Smooth muscle cell (in vitro differentiated cells): ENCODE data around the gene OR2T35. TPM values are rescaled to one million over a fixed set of nuclear protein-coding genes. Genes with fewer than 3 reads are reported as not detected.

ENCODE experiments used
- DNase-seq: peaks from one replicate; lab custom pipeline; 2025; ENCODE audit not compliant: unreplicated experiment; lab: John Stamatoyannopoulos, UW
- H2AFZ ChIP-seq: fragments of 200-600 bp; sonication (generic); 2 replicates; pipeline ENCODE4 v1.6.0; 2016; ENCODE audit warnings: antibody characterized with exemption, low read depth, mild to moderate bottlenecking
- H3F3A ChIP-seq: fragments of 200-600 bp; sonication (generic); 2 replicates; pipeline ENCODE4 v1.6.0; 2017; ENCODE audit warnings: antibody characterized with exemption, low read depth
- H3K27ac ChIP-seq: fragments of 200-600 bp; sonication (generic); 2 replicates; pipeline ENCODE4 v1.5.1; 2016; ENCODE audit warnings: low read depth, mild to moderate bottlenecking
- H3K27me3 ChIP-seq: fragments of 200-600 bp; sonication (generic); 2 replicates; pipeline ENCODE4 v1.6.1; 2016; ENCODE audit warnings: low read depth, mild to moderate bottlenecking
- H3K36me3 ChIP-seq: fragments of 200-600 bp; sonication (generic); 2 replicates; pipeline ENCODE4 v1.5.1; 2016; ENCODE audit warnings: low read depth
- H3K4me1 ChIP-seq: fragments of 200-600 bp; sonication (generic); 2 replicates; pipeline ENCODE4 v1.5.1; 2016; ENCODE audit warnings: low read depth
- H3K4me2 ChIP-seq: fragments of 200-600 bp; sonication (generic); 2 replicates; pipeline ENCODE4 v1.6.0; 2016; ENCODE audit warnings: mild to moderate bottlenecking
- H3K4me3 ChIP-seq: fragments of 200-600 bp; sonication (generic); 2 replicates; pipeline ENCODE4 v1.5.1; 2016; ENCODE audit warnings: mild to moderate bottlenecking
- H3K79me2 ChIP-seq: fragments of 200-600 bp; sonication (generic); 2 replicates; pipeline ENCODE4 v1.6.0; 2016; ENCODE audit warnings: low read depth, mild to moderate bottlenecking
- H3K9ac ChIP-seq: fragments of 200-600 bp; sonication (generic); 2 replicates; pipeline ENCODE4 v1.6.0; 2016; ENCODE audit warnings: low read depth
- H3K9me3 ChIP-seq: fragments of 200-600 bp; sonication (generic); replicated peaks from 2 replicates; pipeline ENCODE4 v1.5.1; 2016; ENCODE audit warnings: low read depth
- H4K20me1 ChIP-seq: fragments of 200-600 bp; sonication (generic); 2 replicates; pipeline ENCODE4 v1.6.0; 2016; ENCODE audit warnings: low read depth
- CTCF ChIP-seq: fragments of 200-600 bp; sonication (generic); IDR thresholded peaks from 2 replicates; pipeline ENCODE4 v1.5.1; 2017; ENCODE audit warnings: borderline replicate concordance, mild to moderate bottlenecking, antibody characterized with exemption; ENCODE audit not compliant: insufficient read depth, poor library complexity, severe bottlenecking
- WGBS: methylation state at CpG from one replicate; pipeline ENCODE4 v1.1.7; 2016; ENCODE audit warnings: low lambda C conversion rate; 5-methylcytosine and 5-hydroxymethylcytosine counted together
- polyA plus RNA-seq: library from polyadenylated mRNA; unstranded; fragments of >200 nt; fragmentation: Nextera tagmentation; extraction: Ambion mirVana; gene quantifications from 2 replicates; pipeline ENCODE4 v1.2.1, GENCODE V29; 2016
- total RNA-seq: library from RNA; depleted of rRNA; stranded (reverse); fragments of >200 nt; gene quantifications from 2 replicates; pipeline ENCODE4 v1.2.3, GENCODE V29; 2014

The OR2T35 gene
- total and polyA plus RNA-seq, 2 experiments from 2014 or later = not detected

DNA sequence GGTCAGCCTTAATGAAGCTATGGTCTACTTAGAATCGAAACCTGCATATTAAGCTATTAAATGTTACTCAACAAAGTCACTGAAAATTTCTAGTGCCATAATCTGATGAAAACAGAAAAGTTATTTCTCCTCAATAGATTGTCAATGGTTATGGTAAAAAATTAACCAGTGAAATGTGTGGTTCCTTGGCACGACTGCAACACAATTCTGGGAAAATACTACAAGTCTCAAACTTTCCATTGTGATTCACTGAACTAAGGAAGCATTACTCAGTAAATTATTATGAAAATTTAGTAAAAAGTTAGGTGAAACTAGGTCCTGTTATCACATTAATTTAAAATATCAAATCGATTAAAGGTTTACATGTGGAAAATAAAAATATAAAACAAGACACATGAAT, 34.8 kb downstream of the OR2T35 start:
- Histone ChIP-seq H3K36me3 (no peaks in the 10 kb centered on the region), H3K79me2 (no peaks in the 10 kb centered on the region), H3F3A (no peaks in the 10 kb centered on the region), H3K27me3 (no peaks in the 10 kb centered on the region), H3K9me3 (peaks cover 15% of the 10 kb centered on the region), H3K9ac (no peak overlapping the region), H3K4me2 (no peak overlapping the region), H3K4me1 (no peaks in the 10 kb centered on the region), H2AFZ (no peak overlapping the region), H4K20me1 (no peaks in the 10 kb centered on the region), H3K4me3 (no peak overlapping the region), H3K27ac (no peak overlapping the region)
- TF ChIP-seq CTCF = no peak
- WGBS = 39% methylated on average over 3 of the region's 3 CpGs
- DNase-seq = no peak

GRCh38 chr1:248599396-248599795, 45.7 kb downstream of the OR2T35 start:
- no peak overlapping the region for H2AFZ ChIP-seq
- TF ChIP-seq CTCF = no peak
- peaks cover 15% of the 10 kb centered on the region for H3K9me3 ChIP-seq
- no peaks in the 10 kb centered on the region for H3K27me3 ChIP-seq
- no peak for DNase-seq
- no peak overlapping the region for H3K4me2 ChIP-seq
- no peaks in the 10 kb centered on the region for H3F3A ChIP-seq
- no peaks in the 10 kb centered on the region for H3K36me3 ChIP-seq
- H3K79me2 ChIP-seq = no peaks in the 10 kb centered on the region
- WGBS = 71% methylated on average over 8 of the region's 8 CpGs
- no peak overlapping the region for H3K4me3 ChIP-seq
- no peaks in the 10 kb centered on the region for H4K20me1 ChIP-seq
- no peak overlapping the region for H3K9ac ChIP-seq
- H3K4me1 ChIP-seq = no peaks in the 10 kb centered on the region
- H3K27ac ChIP-seq = no peak overlapping the region

DNA sequence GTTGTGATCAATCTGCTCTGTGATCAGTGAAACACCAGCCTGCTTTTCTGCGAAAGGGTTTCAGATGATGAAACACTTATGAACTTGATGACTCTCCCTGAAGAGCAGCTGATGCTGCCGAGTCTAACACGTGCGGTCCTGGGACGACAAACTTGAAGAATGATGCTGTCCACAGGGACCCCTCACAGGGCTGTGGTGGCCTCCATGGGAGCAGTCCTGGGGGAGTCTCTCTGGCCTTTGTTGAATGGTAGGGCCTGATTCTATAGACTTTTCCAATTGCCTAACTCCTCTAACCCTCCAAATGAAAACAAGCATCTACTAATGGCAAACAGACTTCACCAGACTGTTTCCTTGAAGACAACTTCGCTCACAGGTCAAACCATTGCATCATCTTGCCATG, 47.5 kb downstream of the OR2T35 start, which contains the start of gene OR2T10:
OR2T10 (minus strand) TSS at position 112 of the 400 bp plus-strand sequence. CDS start 3,932 bp downstream, outside the sequence.
- Histone ChIP-seq H3K4me3 (no peak within 1 kb of the TSS), H4K20me1 (no peaks in the 10 kb centered on the region), H3K36me3 (no peaks in the 10 kb centered on the region), H3K4me2 (no peak within 1 kb of the TSS), H3F3A (no peaks in the 10 kb centered on the region), H3K27ac (no peak within 1 kb of the TSS), H3K9me3 (peaks cover 11% of the 10 kb centered on the region), H3K4me1 (no peaks in the 10 kb centered on the region), H2AFZ (no peak within 1 kb of the TSS), H3K9ac (no peak within 1 kb of the TSS), H3K27me3 (no peaks in the 10 kb centered on the region), H3K79me2 (no peaks in the 10 kb centered on the region)
- WGBS = 73% methylated on average over 6 of the region's 6 CpGs
- no peak for DNase-seq
- TF ChIP-seq CTCF = no peak

DNA sequence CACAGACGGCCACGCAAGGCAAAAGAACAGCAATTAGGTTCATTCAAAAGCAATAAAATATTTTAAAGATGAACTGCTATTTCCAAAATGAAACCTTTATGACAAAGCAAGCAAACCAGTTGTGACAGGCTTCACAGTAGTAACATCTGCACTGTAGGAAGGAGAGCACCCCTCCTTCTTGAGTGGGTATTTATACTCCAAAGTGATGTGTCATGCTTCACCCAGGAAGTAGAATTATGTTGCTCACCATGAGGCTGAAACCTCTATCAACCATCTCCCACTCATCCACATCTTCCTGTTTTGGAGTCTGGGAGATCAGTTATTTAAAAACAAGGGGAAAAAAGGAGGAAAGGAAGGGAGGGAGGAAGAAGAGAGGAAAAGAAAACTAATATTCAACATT, 48.5 kb downstream of the OR2T35 start:
- Histone ChIP-seq H3K4me1 (no peaks in the 10 kb centered on the region), H4K20me1 (no peaks in the 10 kb centered on the region), H3K79me2 (no peaks in the 10 kb centered on the region), H3K36me3 (no peaks in the 10 kb centered on the region), H3K4me3 (no peak overlapping the region), H3K9ac (no peak overlapping the region), H3K9me3 (peaks cover 11% of the 10 kb centered on the region), H3F3A (no peaks in the 10 kb centered on the region), H3K4me2 (no peak overlapping the region), H2AFZ (no peak overlapping the region), H3K27me3 (no peaks in the 10 kb centered on the region), H3K27ac (no peak overlapping the region)
- no peak for TF ChIP-seq CTCF
- no peak for DNase-seq
- 85% methylated on average over 2 of the region's 2 CpGs for WGBS
